Chondrocyte (in vitro differentiated cells): ENCODE results near the gene GRIN3A. TPM values are rescaled to one million over a fixed set of nuclear protein-coding genes. Genes with fewer than 3 reads are reported as not detected.

Source experiments
- total RNA-seq: library from RNA; stranded (reverse); gene quantifications from 3 replicates; pipeline ENCODE4 v1.2.1, GENCODE V29; 2021

Gene GRIN3A
- total RNA-seq, 1 donor from 2014 or later: not detected

Other genes starting within 250 kb of the GRIN3A start
- gene RNF20, start 204.8 kb downstream of the GRIN3A start, total RNA-seq: 42.6 to 68.6 TPM (median 47.4 TPM) in 3 replicates
- not detected in 3 replicates for gene PPP3R2, start 143.7 kb downstream of the GRIN3A start, total RNA-seq